SIG-M5 treated with dmso at 0.1 percent for 504 hours (cell line): Measurements from ENCODE around the gene PRRC2B.
"Not testable (repeated sequence)": the region's sequence is repeated elsewhere in the genome, so short reads cannot be mapped to it uniquely, and the experiment has no call there.

Experiments
- DNase-seq: peaks from one replicate; lab custom pipeline; 2025; ENCODE audit not compliant: unreplicated experiment; lab: John Stamatoyannopoulos, UW

The PRRC2B gene

GRCh38 chr9:131393622-131394463, at the start of gene PRRC2B:
Gene PRRC2B, plus strand, starts transcription at chr9:131394086. Its CDS starts 36,059 bp downstream, at chr9:131430145.
- DNase-seq = peak; percentile 66

GRCh38 chr9:131344931-131345535, 48.9 kb upstream of the PRRC2B start:
- DNase-seq = not testable (repeated sequence)

- no peak for DNase-seq
These were observed 47.3 kb upstream of the PRRC2B start for GRCh38 chr9:131346559-131346958.

GRCh38 chr9:131347376-131348020, 46.4 kb upstream of the PRRC2B start:
- no peak for DNase-seq

GRCh38 chr9:131348631-131349521, 45.0 kb upstream of the PRRC2B start:
- DNase-seq = peak; percentile 11

GRCh38 chr9:131349522-131349880, 44.4 kb upstream of the PRRC2B start:
- no peak for DNase-seq

- DNase-seq = peak; percentile 80
These were observed 43.9 kb upstream of the PRRC2B start for GRCh38 chr9:131349881-131350563.

GRCh38 chr9:131356479-131356878, 37.4 kb upstream of the PRRC2B start:
- DNase-seq = peak; percentile 75

GRCh38 chr9:131358556-131358955, 35.3 kb upstream of the PRRC2B start:
- DNase-seq = no peak

- DNase-seq = peak; percentile 28
These were observed 32.6 kb upstream of the PRRC2B start for GRCh38 chr9:131361202-131361833.

GRCh38 chr9:131365546-131365945, 28.3 kb upstream of the PRRC2B start:
- no peak for DNase-seq

GRCh38 chr9:131366761-131367401, 27.0 kb upstream of the PRRC2B start:
- DNase-seq = no peak

- no peak for DNase-seq
These were observed 26.4 kb upstream of the PRRC2B start for GRCh38 chr9:131367450-131367849.

GRCh38 chr9:131370638-131371037, 23.2 kb upstream of the PRRC2B start:
- DNase-seq = no peak

- not testable (repeated sequence) for DNase-seq
These were observed 21.3 kb upstream of the PRRC2B start for GRCh38 chr9:131372599-131372973.

- not testable (repeated sequence) for DNase-seq
These were observed 19.2 kb upstream of the PRRC2B start for GRCh38 chr9:131374638-131375037.

- no peak for DNase-seq
These were observed 14.8 kb upstream of the PRRC2B start for GRCh38 chr9:131379056-131379455.

GRCh38 chr9:131382850-131383729, 10.8 kb upstream of the PRRC2B start:
- DNase-seq = peak; percentile 28
